Activated T-helper 2 cell treated with anti-CD3 and anti-CD28 coated beads, Interferon-gamma antibody, Interleukin-2, Interleukin-4, amounts not matched to agents 10 μg/mL and 5 μg/mL and 100 μg/mL, durations not matched to agents 14 hours and 24 hours and 36 hours (primary cell): ENCODE measurements around the gene GPN1. TPM values are rescaled to one million over a fixed set of nuclear protein-coding genes. Genes with fewer than 3 reads are reported as not detected.
"Not testable (repeated sequence)": the region's sequence is repeated elsewhere in the genome, so short reads cannot be mapped to it uniquely, and the experiment has no call there.

Source experiments
- DNase-seq: peaks from one replicate; pipeline ENCODE4 v3.0.0; 2021; ENCODE audit warnings: low spot score
- H3K27ac Mint-ChIP-seq: one replicate; pipeline ENCODE4 v1.8.0; 2021; ENCODE audit warnings: mixed read lengths
- H3K27me3 Mint-ChIP-seq: one replicate; pipeline ENCODE4 v1.8.0; 2021; ENCODE audit warnings: low read depth, mixed read lengths
- H3K36me3 Mint-ChIP-seq: one replicate; pipeline ENCODE4 v1.8.0; 2021; ENCODE audit warnings: low read depth, mixed read lengths
- H3K4me1 Mint-ChIP-seq: one replicate; pipeline ENCODE4 v1.8.0; 2021; ENCODE audit warnings: low read depth, mixed read lengths
- H3K4me3 Mint-ChIP-seq: one replicate; pipeline ENCODE4 v1.8.0; 2021; ENCODE audit warnings: low read depth, mild to moderate bottlenecking, moderate library complexity, mixed read lengths
- H3K9me3 Mint-ChIP-seq: one replicate; pipeline ENCODE4 v1.8.0; 2021; ENCODE audit warnings: mixed read lengths
- intact Hi-C: fragments of 100-400 bp; cut with micrococcal nuclease; formaldehyde crosslinking; loops from one replicate; pipeline ENCODE4 v1.15.1; 2023
- total RNA-seq: library from RNA; stranded (reverse); gene quantifications from 2 replicates; pipeline ENCODE4 v1.2.3, GENCODE V29; 2022

Gene GPN1
- total RNA-seq: 54.3 and 55.9 TPM in 2 replicates

DNA sequence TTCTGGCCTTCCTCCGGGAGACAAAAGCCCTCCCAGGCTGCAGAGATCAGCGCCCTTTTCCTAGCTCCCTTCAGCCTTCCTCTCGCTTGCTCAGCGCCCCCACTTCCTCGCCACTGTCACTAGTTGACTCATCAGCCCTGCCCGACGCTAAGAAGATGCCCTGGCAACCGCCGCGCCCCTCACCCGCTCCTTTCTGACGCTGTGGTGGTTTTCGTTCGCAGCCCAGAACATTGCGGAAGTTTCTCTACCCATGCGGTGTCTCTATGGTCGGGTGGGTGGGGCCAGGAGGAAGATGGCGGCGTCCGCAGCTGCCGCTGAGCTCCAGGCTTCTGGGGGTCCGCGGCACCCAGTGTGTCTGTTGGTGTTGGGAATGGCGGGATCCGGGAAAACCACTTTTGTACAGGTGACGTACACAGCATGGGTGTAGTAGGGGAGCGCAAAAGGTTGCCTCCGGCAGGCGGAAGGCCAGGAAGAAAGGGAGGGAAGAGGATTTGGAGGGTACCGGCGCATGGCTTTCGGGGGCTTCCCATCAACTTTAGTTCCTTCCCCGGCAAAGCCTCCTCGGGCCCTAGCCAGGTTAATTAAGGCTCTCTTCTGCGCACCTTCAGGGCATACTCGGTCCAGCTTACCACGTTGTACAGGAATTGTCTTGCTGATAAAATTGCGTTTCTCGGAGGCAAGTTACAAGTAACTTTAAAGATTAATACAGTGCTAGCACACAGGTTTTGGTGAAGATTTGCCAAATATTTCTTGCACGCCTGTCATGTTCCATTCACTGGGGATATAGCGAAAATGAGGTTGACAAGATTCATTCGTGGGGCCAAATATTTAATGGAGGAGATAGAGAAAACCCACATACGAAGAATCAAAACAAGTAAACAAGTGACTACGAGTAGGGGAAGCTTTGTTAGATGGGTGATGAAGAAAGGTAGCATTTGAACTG, at the start of gene GPN1, which contains the start of gene CCDC121:
Gene GPN1 (plus strand): TSS at position 284 of the 943 bp plus-strand sequence. CDS start 9 bp downstream, at position 293.
Gene CCDC121 (minus strand): TSS at position 246 of the 943 bp plus-strand sequence. CDS start 1,213 bp downstream, outside the sequence.
- Mint-ChIP-seq H3K4me3 (no peak within 1 kb of the TSS), H3K27ac (peak within 1 kb of the TSS; percentile 38), H3K27me3 (no peaks in the 10 kb centered on the region), H3K9me3 (no peaks in the 10 kb centered on the region), H3K4me1 (peaks cover 29% of the 10 kb centered on the region), H3K36me3 (peaks cover 48% of the 10 kb centered on the region)
- DNase-seq: peak; percentile 95
- intact Hi-C loops: loop anchor here (1.0 to 2.0 kb wide), 4 partner anchors 9 to 200 kb away; partner anchors contain the start of genes IFT172 and NRBP1

GRCh38 chr2:27581417-27582128, 47.3 kb upstream of the GPN1 start:
- Mint-ChIP-seq H3K27ac (peak overlapping the region; percentile 9), H3K9me3 (no peaks in the 10 kb centered on the region), H3K36me3 (peaks cover 31% of the 10 kb centered on the region), H3K4me1 (peaks cover 32% of the 10 kb centered on the region), H3K27me3 (peaks cover 4% of the 10 kb centered on the region), H3K4me3 (peak overlapping the region; percentile 14)
- no peak for DNase-seq
- intact Hi-C loops: loop anchor here (10.0 kb wide), 1 partner anchor 87 kb away; the partner anchor contains the start of genes FNDC4 and GCKR

- peaks cover 38% of the 10 kb centered on the region for H3K36me3 Mint-ChIP-seq
Measured at GRCh38 chr2:27582129-27582694, 46.6 kb upstream of the GPN1 start.

GRCh38 chr2:27582695-27583389, 46.0 kb upstream of the GPN1 start, which contains the start of gene ZNF512:
TSS of gene ZNF512 (plus strand) at chr2:27583042. CDS start at chr2:27583113, 71 bp downstream.
- Mint-ChIP-seq H3K9me3 (peaks cover under 1% of the 10 kb centered on the region), H3K4me1 (peaks cover 42% of the 10 kb centered on the region), H3K27ac (peak within 1 kb of the TSS; percentile 93), H3K4me3 (peak within 1 kb of the TSS; percentile 98), H3K36me3 (peaks cover 40% of the 10 kb centered on the region), H3K27me3 (peaks cover 4% of the 10 kb centered on the region)
- intact Hi-C loops: loop anchor here (10.0 kb wide), 1 partner anchor 88 kb away; the partner anchor contains the start of genes FNDC4 and GCKR
- DNase-seq: peak; percentile 79

More at GRCh38 chr2:27582129-27582694, 46.6 kb upstream of the GPN1 start:
- DNase-seq: peak; percentile 10
- peak overlapping the region; percentile 98 for H3K4me3 Mint-ChIP-seq
- intact Hi-C loops: loop anchor here (10.0 kb wide), 1 partner anchor 87 kb away; the partner anchor contains the start of genes FNDC4 and GCKR
- H3K4me1 Mint-ChIP-seq: peaks cover 38% of the 10 kb centered on the region
- no peaks in the 10 kb centered on the region for H3K9me3 Mint-ChIP-seq
- peak overlapping the region; percentile 93 for H3K27ac Mint-ChIP-seq
- H3K27me3 Mint-ChIP-seq: peaks cover 4% of the 10 kb centered on the region

DNA sequence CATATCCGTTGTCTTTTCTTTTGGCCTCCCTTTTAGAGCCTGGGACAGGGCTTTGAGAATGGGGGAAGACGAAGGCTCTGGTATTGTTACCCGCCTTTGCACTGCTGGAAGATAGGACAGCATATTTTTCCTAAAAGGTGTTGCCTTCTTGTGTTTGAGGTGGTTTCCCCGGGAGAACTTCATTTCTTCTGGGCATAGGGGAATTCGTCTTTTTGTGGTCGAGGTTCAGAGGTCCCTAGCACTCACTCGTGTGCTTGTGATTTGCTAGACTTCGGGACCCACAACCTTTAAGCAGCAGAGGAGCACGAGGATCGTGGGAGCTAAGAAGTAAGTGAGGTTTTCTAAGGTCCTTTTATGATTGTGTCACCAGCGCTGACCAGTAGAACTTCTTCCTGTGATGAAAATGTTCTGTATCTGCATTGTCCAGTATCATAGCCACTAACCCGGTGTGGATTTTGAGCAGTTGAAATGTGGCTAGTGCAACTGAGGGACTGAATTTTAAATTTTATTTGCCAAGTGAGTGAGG, 45.4 kb upstream of the GPN1 start:
- H3K36me3 Mint-ChIP-seq: peaks cover 47% of the 10 kb centered on the region
- DNase-seq: peak; percentile 9
- H3K27me3 Mint-ChIP-seq: peaks cover 4% of the 10 kb centered on the region
- intact Hi-C loops: loop anchor here (10.0 kb wide), 1 partner anchor 89 kb away; the partner anchor contains the start of genes FNDC4 and GCKR
- H3K4me1 Mint-ChIP-seq: peaks cover 44% of the 10 kb centered on the region
- H3K4me3 Mint-ChIP-seq: peak overlapping the region; percentile 98
- peak overlapping the region; percentile 93 for H3K27ac Mint-ChIP-seq
- H3K9me3 Mint-ChIP-seq: peaks cover 4% of the 10 kb centered on the region

DNA sequence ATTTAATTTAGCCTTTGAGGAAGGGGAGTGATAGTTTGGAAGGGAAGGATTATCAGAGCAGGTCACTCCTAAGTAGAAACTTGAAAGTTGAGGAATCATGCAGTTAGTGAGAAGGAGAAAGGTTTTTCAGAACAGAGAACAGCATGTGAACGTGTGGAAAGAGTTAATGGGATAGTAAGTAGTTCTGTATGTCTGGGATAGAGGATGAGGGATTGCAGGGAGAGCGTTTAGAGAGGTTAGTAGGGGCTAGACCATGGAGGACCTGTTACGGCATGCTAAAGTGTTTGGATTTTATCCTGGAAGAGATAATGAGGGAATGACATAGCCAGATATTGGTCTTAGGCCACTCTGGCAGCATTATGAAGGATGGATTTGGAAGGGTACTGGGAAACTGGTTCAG, 44.3 kb upstream of the GPN1 start:
- H3K4me3 Mint-ChIP-seq: peak overlapping the region; percentile 98
- intact Hi-C loops: loop anchor here (10.0 kb wide), 1 partner anchor 90 kb away; the partner anchor contains the start of genes FNDC4 and GCKR
- peaks cover 52% of the 10 kb centered on the region for H3K36me3 Mint-ChIP-seq
- no peak for DNase-seq
- H3K4me1 Mint-ChIP-seq: peaks cover 47% of the 10 kb centered on the region
- no peak overlapping the region for H3K27ac Mint-ChIP-seq
- H3K9me3 Mint-ChIP-seq: peaks cover 8% of the 10 kb centered on the region
- H3K27me3 Mint-ChIP-seq: no peaks in the 10 kb centered on the region

DNA sequence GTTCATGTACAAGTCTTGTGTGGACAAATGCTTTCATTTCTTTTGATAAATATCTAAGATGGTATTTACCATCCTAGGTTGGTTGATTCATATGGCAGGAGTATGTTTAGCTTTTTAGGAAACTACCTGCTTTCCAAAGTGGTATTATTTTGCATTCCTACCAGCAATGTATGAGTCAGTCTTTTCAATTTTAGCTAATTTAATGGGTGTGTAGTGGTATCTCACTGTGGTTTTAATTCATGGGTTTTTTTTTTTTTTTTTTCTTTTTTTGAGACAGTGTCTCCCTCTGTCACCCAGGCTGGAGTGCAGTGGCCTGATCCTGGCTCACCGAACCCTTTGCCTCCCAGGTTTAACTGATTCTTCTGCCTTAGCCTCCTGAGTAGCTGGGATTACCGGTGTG, 41.8 kb upstream of the GPN1 start:
- intact Hi-C loops: loop anchor here (2.0 to 10.0 kb wide), 4 partner anchors 42 to 95 kb away; partner anchors contain the start of genes CCDC121, FNDC4, GCKR and GPN1
- DNase-seq: no peak
- Mint-ChIP-seq H3K27ac (peak overlapping the region; percentile 87), H3K27me3 (no peaks in the 10 kb centered on the region), H3K36me3 (peaks cover 71% of the 10 kb centered on the region), H3K4me1 (peaks cover 57% of the 10 kb centered on the region), H3K9me3 (peaks cover 23% of the 10 kb centered on the region), H3K4me3 (peak overlapping the region; percentile 51)

- intact Hi-C loops: loop anchor here (5.0 to 10.0 kb wide), 2 partner anchors 94 kb away; partner anchors contain the start of genes FNDC4 and GCKR
Measured at GRCh38 chr2:27588308-27588707, 40.5 kb upstream of the GPN1 start.

GRCh38 chr2:27591745-27592144, 37.1 kb upstream of the GPN1 start:
- Mint-ChIP-seq H3K9me3 (peaks cover 58% of the 10 kb centered on the region), H3K4me1 (peaks cover 29% of the 10 kb centered on the region), H3K27me3 (no peaks in the 10 kb centered on the region), H3K27ac (no peak overlapping the region), H3K36me3 (peaks cover 77% of the 10 kb centered on the region), H3K4me3 (no peak overlapping the region)
- DNase-seq: no peak
- intact Hi-C loops: no loop called here

More at GRCh38 chr2:27588308-27588707, 40.5 kb upstream of the GPN1 start:
- DNase-seq: no peak
- H3K27ac Mint-ChIP-seq: no peak overlapping the region
- H3K9me3 Mint-ChIP-seq: peaks cover 29% of the 10 kb centered on the region
- H3K4me1 Mint-ChIP-seq: peaks cover 54% of the 10 kb centered on the region
- H3K36me3 Mint-ChIP-seq: peaks cover 72% of the 10 kb centered on the region
- no peak overlapping the region for H3K4me3 Mint-ChIP-seq
- no peaks in the 10 kb centered on the region for H3K27me3 Mint-ChIP-seq

DNA sequence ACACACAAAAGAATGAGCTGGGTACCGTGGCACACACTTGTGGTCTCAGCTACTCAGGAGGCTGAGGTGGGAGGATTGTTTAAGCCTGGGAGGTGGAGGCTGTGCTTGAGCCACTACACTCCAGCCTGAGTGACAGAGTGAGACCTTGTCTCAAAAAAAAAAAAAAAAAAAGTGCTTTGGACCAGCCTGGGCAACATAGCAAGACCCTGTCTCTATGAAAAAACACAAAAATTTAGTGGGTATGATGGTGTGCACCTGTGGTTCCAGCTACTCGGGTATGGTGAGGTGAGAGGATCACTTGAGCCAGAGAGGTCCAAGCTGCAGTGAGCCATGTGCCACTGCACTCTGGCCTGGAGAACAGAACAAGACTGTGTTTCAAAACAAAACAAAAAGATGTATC, 35.6 kb upstream of the GPN1 start:
- Mint-ChIP-seq H3K27me3 (no peaks in the 10 kb centered on the region), H3K4me1 (peaks cover 27% of the 10 kb centered on the region), H3K4me3 (no peak overlapping the region), H3K36me3 (peaks cover 78% of the 10 kb centered on the region), H3K9me3 (peaks cover 54% of the 10 kb centered on the region), H3K27ac (no peak overlapping the region)
- intact Hi-C loops: no loop called here
- DNase-seq: no peak

DNA sequence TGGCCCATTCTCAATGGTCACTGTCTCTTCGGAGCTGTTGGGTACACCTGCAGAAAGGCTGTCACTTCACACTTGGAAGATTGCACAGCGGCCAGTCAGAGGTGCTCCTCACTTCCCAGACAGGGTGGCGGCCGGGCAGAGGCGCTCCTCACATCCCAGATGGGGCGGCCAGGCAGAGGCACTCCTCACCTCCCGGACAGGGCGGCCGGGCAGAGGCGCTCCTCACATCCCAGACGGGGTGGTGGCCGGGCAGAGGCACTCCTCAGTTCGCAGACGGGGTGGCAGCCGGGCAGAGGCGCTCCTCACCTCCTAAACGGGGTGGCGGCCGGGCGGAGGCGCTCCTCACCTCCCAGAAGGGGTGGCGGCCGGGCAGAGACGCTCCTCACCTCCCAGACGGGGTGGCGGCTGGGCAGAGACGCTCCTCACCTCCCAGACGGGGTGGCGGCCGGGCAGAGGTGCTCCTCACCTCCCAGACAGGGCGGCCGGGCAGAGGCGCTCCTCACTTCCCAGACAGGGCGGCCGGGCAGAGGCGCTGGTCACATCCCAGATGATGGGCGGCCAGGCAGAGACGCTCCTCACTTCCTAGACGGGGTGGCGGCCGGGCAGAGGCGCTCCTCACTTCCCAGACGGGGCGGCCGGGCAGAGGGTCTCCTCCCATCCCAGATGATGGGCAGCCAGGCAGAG, 34.7 kb upstream of the GPN1 start:
- DNase-seq, H3K27ac Mint-ChIP-seq, H3K4me3 Mint-ChIP-seq, H3K27me3 Mint-ChIP-seq, intact Hi-C loops: not testable (repeated sequence)
- Mint-ChIP-seq H3K9me3 (peaks cover 54% of the 10 kb centered on the region), H3K36me3 (peaks cover 81% of the 10 kb centered on the region), H3K4me1 (peaks cover 32% of the 10 kb centered on the region)
